Keratinocyte (primary cell): Measurements from ENCODE around the gene FCRL5. TPM values are rescaled to one million over a fixed set of nuclear protein-coding genes. Genes with fewer than 3 reads are reported as not detected.

Source experiments
- DNase-seq: peaks from one replicate; pipeline ENCODE4 v3.0.0-alpha.2; 2011; ENCODE audit warnings: low read depth, missing footprints, low spot score
- FAIRE-seq: peaks from 2 replicates; lab custom pipeline; 2011; peaks lifted over from hg19 to GRCh38; lab: Jason Lieb, UNC
- H2AFZ ChIP-seq: 2 replicates; pipeline ENCODE4 v1.6.0; 2012; ENCODE audit warnings: low read length, control low read depth, inconsistent platforms; ENCODE audit not compliant: control insufficient read depth
- H3K27ac ChIP-seq: 2 replicates; pipeline ENCODE4 v1.5.1; 2011; ENCODE audit warnings: low read length; ENCODE audit not compliant: control insufficient read depth, insufficient read depth
- H3K27me3 ChIP-seq: 3 replicates; pipeline ENCODE4 v1.6.0; 2011; ENCODE audit warnings: low read length; ENCODE audit not compliant: control insufficient read depth, insufficient read depth; ENCODE audit errors: extremely low read depth
- H3K36me3 ChIP-seq, 2 experiments: 2 replicates in 1 of 2; 3 replicates in 1 of 2; pipeline ENCODE4 v1.5.1; 2011; ENCODE audit warnings: low read length in 2 of 2, mild to moderate bottlenecking in 1 of 2; ENCODE audit not compliant: control insufficient read depth in 2 of 2, insufficient read depth in 2 of 2; ENCODE audit errors: extremely low read depth in 1 of 2
- H3K4me1 ChIP-seq: 3 replicates; pipeline ENCODE4 v1.5.1; 2011; ENCODE audit warnings: low read length; ENCODE audit not compliant: control insufficient read depth, insufficient read depth; ENCODE audit errors: extremely low read depth
- H3K4me2 ChIP-seq: 3 replicates; pipeline ENCODE4 v1.6.0; 2011; ENCODE audit warnings: low read depth, low read length; ENCODE audit not compliant: control insufficient read depth, insufficient read depth; ENCODE audit errors: extremely low read depth
- H3K4me3 ChIP-seq, 3 experiments: fragments of 200-600 bp in 1 of 3; sonication (generic) in 1 of 3; 2 replicates in 2 of 3; 3 replicates in 1 of 3; pipeline ENCODE4 v1.5.1; 2011 to 2016; ENCODE audit warnings: low read length in 3 of 3, mild to moderate bottlenecking in 3 of 3, control low read depth in 2 of 3, inconsistent platforms in 1 of 3, low read depth in 1 of 3, mixed read lengths in 1 of 3, mixed run types in 1 of 3, moderate library complexity in 1 of 3; ENCODE audit not compliant: control insufficient read depth in 2 of 3, insufficient read depth in 2 of 3; ENCODE audit errors: extremely low read depth in 1 of 3
- H3K79me2 ChIP-seq: 2 replicates; pipeline ENCODE4 v1.6.0; 2012; ENCODE audit warnings: low read length; ENCODE audit not compliant: control insufficient read depth, insufficient read depth
- H3K9ac ChIP-seq: 3 replicates; pipeline ENCODE4 v1.6.0; 2011; ENCODE audit warnings: low read length; ENCODE audit not compliant: control insufficient read depth, insufficient read depth; ENCODE audit errors: extremely low read depth
- H3K9me1 ChIP-seq: 3 replicates; pipeline ENCODE4 v1.6.0; 2011; ENCODE audit warnings: low read length; ENCODE audit not compliant: control insufficient read depth, insufficient read depth; ENCODE audit errors: extremely low read depth
- H3K9me3 ChIP-seq: 2 replicates; pipeline ENCODE4 v1.5.1; 2012; ENCODE audit warnings: low read depth, low read length; ENCODE audit not compliant: control insufficient read depth
- H4K20me1 ChIP-seq: 3 replicates; pipeline ENCODE4 v1.6.0; 2011; ENCODE audit warnings: low read length; ENCODE audit not compliant: control insufficient read depth, insufficient read depth; ENCODE audit errors: extremely low read depth
- CTCF ChIP-seq, 3 experiments: IDR thresholded peaks in 1 of 3; conservative IDR thresholded peaks in 1 of 3; optimal IDR thresholded peaks in 1 of 3; 2 replicates in 2 of 3; 3 replicates in 1 of 3; pipeline versions ENCODE3 to v1.5.1; 2011; ENCODE audit warnings: low read length in 3 of 3, mild to moderate bottlenecking in 3 of 3, moderate library complexity in 2 of 3, control low read depth in 1 of 3, inconsistent platforms in 1 of 3; ENCODE audit not compliant: insufficient read depth in 2 of 3; ENCODE audit errors: extremely low read depth in 1 of 3
- EZH2 ChIP-seq: IDR thresholded peaks from one replicate; pipeline ENCODE4 v1.6.1; 2012; ENCODE audit warnings: inconsistent platforms, mild to moderate bottlenecking, low read length, moderate library complexity
- dilution Hi-C: fragments of 300-500 bp; cut with MboI; formaldehyde crosslinking; loops from one replicate; pipeline ENCODE4 v1.7.0; 2020; ENCODE audit warnings: low sequenced_read_pairs; ENCODE audit not compliant: extremely low pct_ligation_motif_present
- polyA plus RNA-seq, 5 experiments: library from polyadenylated mRNA; depleted of rRNA in 3 of 5; stranded (reverse) in 3 of 5; stranded (forward) in 1 of 5; unstranded in 1 of 5; fragments of >200 nt; gene quantifications; 1 replicate in 1 of 5; 2 replicates in 3 of 5; 3 replicates in 1 of 5; pipeline versions ENCODE4 v1.2.1 to v1.2.3, GENCODE V29; 2011 to 2012; ENCODE audit warnings: missing spikeins in 2 of 5, low read depth in 1 of 5, low replicate concordance in 1 of 5

FCRL5 gene
- polyA plus RNA-seq, 1 donor (not counting 4 experiments of a cell fraction or from before 2014, with no cell fraction given) = not detected

DNA sequence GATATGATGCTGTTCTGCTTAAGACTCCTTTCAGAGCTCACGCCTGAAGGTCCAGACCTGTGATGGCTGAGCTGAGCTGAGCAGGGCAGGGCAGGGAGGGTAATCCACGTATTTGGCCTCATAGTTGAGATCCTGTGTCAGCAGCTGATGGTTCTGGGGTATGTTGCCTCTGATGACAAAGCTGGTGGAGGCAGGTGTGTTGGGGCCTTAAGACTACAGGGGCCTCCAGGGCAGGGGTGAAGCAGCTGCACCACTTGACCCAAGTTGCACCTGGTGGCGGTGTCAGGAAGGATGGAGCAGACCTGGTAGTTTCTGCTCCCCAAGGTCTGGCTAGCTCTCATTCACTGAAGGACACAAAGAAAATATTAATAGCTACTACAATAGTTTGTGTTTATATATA lies 57.0 kb downstream of the FCRL5 start:
- dilution Hi-C loops = loop anchor here (25.0 kb wide), 1 partner anchor 133 kb away; no protein-coding TSS in a partner anchor
- Histone ChIP-seq H3K4me1 (no peaks in the 10 kb centered on the region), H3K4me3 (no peak overlapping the region), H4K20me1 (no peaks in the 10 kb centered on the region), H3K79me2 (no peaks in the 10 kb centered on the region), H3K36me3 (no peaks in the 10 kb centered on the region), H3K9me3 (no peaks in the 10 kb centered on the region), H3K27ac (no peak overlapping the region), H3K9me1 (no peaks in the 10 kb centered on the region), H3K4me2 (no peak overlapping the region), H2AFZ (no peak overlapping the region), H3K9ac (no peak overlapping the region), H3K27me3 (peaks cover 6% of the 10 kb centered on the region)
- FAIRE-seq (no peak), DNase-seq (no peak)
- no peak for TF ChIP-seq EZH2
- TF ChIP-seq CTCF (optimal IDR thresholded peaks at IDR 0.05 in 1 of 3, IDR thresholded peaks at IDR 0.05 in 1 of 3, conservative IDR thresholded peaks at IDR 0.05 in 1 of 3; ENCODE audit: extremely low read depth in 1 of 3, insufficient read depth in 2 of 3, low read length in 3 of 3) = no peak

GRCh38 chr1:157494093-157494492 lies 58.2 kb downstream of the FCRL5 start:
- no peak overlapping the region for H3K4me3 ChIP-seq
- TF ChIP-seq CTCF (optimal IDR thresholded peaks at IDR 0.05 in 1 of 3, IDR thresholded peaks at IDR 0.05 in 1 of 3, conservative IDR thresholded peaks at IDR 0.05 in 1 of 3; ENCODE audit: extremely low read depth in 1 of 3, insufficient read depth in 2 of 3, low read length in 3 of 3) = no peak
- no peak for TF ChIP-seq EZH2
- no peak overlapping the region for H3K27ac ChIP-seq
- FAIRE-seq (no peak), DNase-seq (no peak)
- H3K36me3 ChIP-seq = no peaks in the 10 kb centered on the region
- no peaks in the 10 kb centered on the region for H3K79me2 ChIP-seq
- no peaks in the 10 kb centered on the region for H3K9me3 ChIP-seq
- H4K20me1 ChIP-seq = no peaks in the 10 kb centered on the region
- H3K4me1 ChIP-seq = no peaks in the 10 kb centered on the region
- H3K4me2 ChIP-seq = no peak overlapping the region
- H2AFZ ChIP-seq = no peak overlapping the region
- H3K9ac ChIP-seq = no peak overlapping the region
- dilution Hi-C loops = loop anchor here (25.0 kb wide), 1 partner anchor 132 kb away; no protein-coding TSS in a partner anchor
- H3K9me1 ChIP-seq = no peaks in the 10 kb centered on the region
- peaks cover under 1% of the 10 kb centered on the region for H3K27me3 ChIP-seq
